Measurements from ENCODE around the gene OR1L8.

The OR1L8 gene

GRCh38 chr9:122518226-122518625 is 65.0 kb downstream of the OR1L8 start:
- no peak for DNase-seq (ENCODE audit: low read depth)
